Lung (tissue), 12 donors: Measurements from ENCODE around the gene SLC25A26. TPM values are rescaled to one million over a fixed set of nuclear protein-coding genes. Genes with fewer than 3 reads are reported as not detected.

Experiments used
- ATAC-seq: fragments of 200-7000 bp; cut with Tn5 transposase; one replicate; pipeline ENCODE4 v1.9.1; 2020; ENCODE audit warnings: moderate number of reproducible peaks; ENCODE audit not compliant: insufficient read depth, low FRiP score
- DNase-seq, 3 donors: peaks; one replicate each; pipeline ENCODE4 v3.0.0-alpha.2; 2013 to 2017
- H3K27ac ChIP-seq, 2 donors: one replicate each; pipeline ENCODE4 v1.5.1; 2013; ENCODE audit warnings: mild to moderate bottlenecking in 2 of 2, moderate library complexity in 2 of 2, control low read depth in 1 of 2, inconsistent platforms in 1 of 2, low read depth in 1 of 2, low read length in 1 of 2
- H3K27me3 ChIP-seq, 3 donors: one replicate each; pipeline ENCODE4 v1.5.1; 2013; ENCODE audit warnings: low read length in 2 of 3; ENCODE audit not compliant: control insufficient read depth in 3 of 3, insufficient read depth in 3 of 3
- H3K36me3 ChIP-seq, 4 donors: one replicate each; pipeline ENCODE4 v1.5.1; 2013; ENCODE audit warnings: low read length in 4 of 4, mild to moderate bottlenecking in 1 of 4, moderate library complexity in 1 of 4; ENCODE audit not compliant: control insufficient read depth in 4 of 4, insufficient read depth in 4 of 4
- H3K4me1 ChIP-seq, 5 donors: one replicate each; pipeline ENCODE4 v1.5.1; 2013; ENCODE audit warnings: low read length in 5 of 5, mild to moderate bottlenecking in 2 of 5, moderate library complexity in 1 of 5; ENCODE audit not compliant: control insufficient read depth in 5 of 5, insufficient read depth in 5 of 5
- H3K4me3 ChIP-seq: one replicate; pipeline ENCODE4 v1.5.1; 2013; ENCODE audit warnings: mild to moderate bottlenecking, control low read depth, moderate library complexity
- H3K9ac ChIP-seq, 2 donors: one replicate each; pipeline ENCODE4 v1.5.1; 2013; ENCODE audit warnings: low read length in 2 of 2, control low read depth in 1 of 2; ENCODE audit not compliant: insufficient read depth in 1 of 2
- H3K9me3 ChIP-seq, 4 donors: one replicate each; pipeline ENCODE4 v1.5.1; 2013; ENCODE audit warnings: low read length in 3 of 4, mild to moderate bottlenecking in 1 of 4, moderate library complexity in 1 of 4; ENCODE audit not compliant: control insufficient read depth in 4 of 4, insufficient read depth in 3 of 4
- WGBS, 2 donors: extraction: QIAGEN DNeasy Blood & Tissue Kit; methylation state at CpG; one replicate each; pipeline ENCODE4 v1.1.7; 2013; 5-methylcytosine and 5-hydroxymethylcytosine counted together
- polyA plus RNA-seq, 2 donors: library from polyadenylated mRNA; stranded (reverse); fragments of 200-250 nt; gene quantifications; one replicate each; pipeline ENCODE4 v1.2.1, GENCODE V29; 2013
- total RNA-seq, 2 donors: library from RNA; depleted of rRNA in 1 of 2; stranded (reverse); fragments of >200 nt in 1 of 2; gene quantifications; one replicate each; pipeline ENCODE4 v1.2.1, GENCODE V29; 2014 to 2021
- TF ChIP-seq, protein P1 (sequence below): IDR thresholded peaks from 2 replicates; pipeline ENCODE4 v1.5.1; 2012; ENCODE audit warnings: mild to moderate bottlenecking; ENCODE audit errors: control extremely low read depth, extremely low read depth
- donor health status: control.
- donor health status: control.
- donor health status: Bipolar disorder and iron deficiency.
- donor health status: healthy.
- donor health status: DM: yes; HTN: yes; CAD: no.

The SLC25A26 gene
- total and polyA plus RNA-seq, 4 donors, result 10.4 to 18.0 (median 14.9) TPM

DNA sequence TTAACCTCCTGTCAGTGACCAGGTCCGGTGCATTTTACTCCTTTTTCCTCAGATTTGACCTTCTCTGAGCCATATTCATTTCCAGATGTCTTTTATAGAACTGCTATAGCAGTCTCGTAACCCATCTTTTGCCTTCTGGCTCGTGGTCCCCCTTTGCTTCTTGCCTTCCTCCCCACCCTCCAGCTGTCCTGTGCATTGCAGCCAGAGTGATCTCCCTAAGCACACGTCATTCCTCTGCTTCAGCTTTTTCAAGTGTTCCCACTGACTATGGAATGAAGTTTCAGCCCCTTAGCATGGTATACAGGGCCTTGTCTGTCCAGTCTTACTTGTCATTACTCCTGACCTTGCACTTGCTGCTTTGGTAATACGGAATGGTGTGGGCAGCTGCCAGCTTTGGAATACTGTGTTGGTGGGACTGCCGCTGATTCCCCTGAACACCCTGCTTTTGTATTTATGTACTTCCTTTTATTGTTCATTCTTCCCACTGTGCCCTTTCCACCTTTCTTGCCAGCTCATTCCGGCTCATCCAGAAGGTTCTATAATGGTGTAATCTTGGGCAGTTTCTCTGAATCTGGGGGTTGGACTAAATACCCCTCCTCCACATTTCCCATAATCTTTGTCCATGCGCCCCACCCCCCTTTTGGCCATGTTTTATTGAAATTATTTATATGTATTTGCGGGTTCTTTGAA is 38.9 kb downstream of the SLC25A26 start:
- TF ChIP-seq, protein P1, sequence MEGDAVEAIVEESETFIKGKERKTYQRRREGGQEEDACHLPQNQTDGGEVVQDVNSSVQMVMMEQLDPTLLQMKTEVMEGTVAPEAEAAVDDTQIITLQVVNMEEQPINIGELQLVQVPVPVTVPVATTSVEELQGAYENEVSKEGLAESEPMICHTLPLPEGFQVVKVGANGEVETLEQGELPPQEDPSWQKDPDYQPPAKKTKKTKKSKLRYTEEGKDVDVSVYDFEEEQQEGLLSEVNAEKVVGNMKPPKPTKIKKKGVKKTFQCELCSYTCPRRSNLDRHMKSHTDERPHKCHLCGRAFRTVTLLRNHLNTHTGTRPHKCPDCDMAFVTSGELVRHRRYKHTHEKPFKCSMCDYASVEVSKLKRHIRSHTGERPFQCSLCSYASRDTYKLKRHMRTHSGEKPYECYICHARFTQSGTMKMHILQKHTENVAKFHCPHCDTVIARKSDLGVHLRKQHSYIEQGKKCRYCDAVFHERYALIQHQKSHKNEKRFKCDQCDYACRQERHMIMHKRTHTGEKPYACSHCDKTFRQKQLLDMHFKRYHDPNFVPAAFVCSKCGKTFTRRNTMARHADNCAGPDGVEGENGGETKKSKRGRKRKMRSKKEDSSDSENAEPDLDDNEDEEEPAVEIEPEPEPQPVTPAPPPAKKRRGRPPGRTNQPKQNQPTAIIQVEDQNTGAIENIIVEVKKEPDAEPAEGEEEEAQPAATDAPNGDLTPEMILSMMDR, result no peak
- 84 to 85% methylated on average over 9 of the region's 9 CpGs for WGBS, 2 donors
- no peak for ATAC-seq

DNA sequence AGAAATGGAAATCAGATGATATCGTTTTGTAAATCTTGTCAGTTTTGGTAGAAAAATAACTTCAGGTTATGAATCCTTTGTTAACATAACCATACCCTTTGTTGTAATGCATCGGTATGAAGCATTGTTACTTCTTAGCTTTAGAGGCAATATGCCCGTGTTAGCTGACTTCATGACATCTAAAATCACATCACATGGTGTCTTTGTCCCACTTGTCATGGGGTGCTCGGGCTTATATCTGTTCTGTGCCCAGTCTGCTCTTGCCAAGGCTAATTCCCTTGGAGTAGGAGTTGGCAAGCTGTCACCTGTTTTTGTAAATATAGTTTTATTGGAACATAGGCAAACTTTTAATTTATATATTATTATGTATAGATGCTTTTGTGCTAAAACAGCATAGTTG is 39.6 kb downstream of the SLC25A26 start:
- 90 to 94% methylated on average over 4 of the region's 4 CpGs for WGBS, 2 donors
- Histone ChIP-seq H3K9ac (no peak overlapping the region), H3K27ac (no peak overlapping the region), H3K4me3 (no peak overlapping the region), H3K9me3 (no peaks in the 10 kb centered on the region), H3K4me1 (no peaks in the 10 kb centered on the region), H3K27me3 (no peaks in the 10 kb centered on the region), H3K36me3 (peaks cover 0 to 5% (median 1%) of the 10 kb centered on the region in 4 donors)
- DNase-seq (no peak), ATAC-seq (no peak)
- TF ChIP-seq, protein P1, result no peak

More for the DNA sequence above, 38.9 kb downstream of the SLC25A26 start:
- Histone ChIP-seq H3K27me3 (no peaks in the 10 kb centered on the region), H3K4me1 (no peaks in the 10 kb centered on the region), H3K27ac (no peak overlapping the region), H3K9me3 (no peaks in the 10 kb centered on the region), H3K9ac (no peak overlapping the region), H3K4me3 (no peak overlapping the region), H3K36me3 (peaks cover 0 to 5% (median 1%) of the 10 kb centered on the region in 4 donors)
- no peak for DNase-seq

DNA sequence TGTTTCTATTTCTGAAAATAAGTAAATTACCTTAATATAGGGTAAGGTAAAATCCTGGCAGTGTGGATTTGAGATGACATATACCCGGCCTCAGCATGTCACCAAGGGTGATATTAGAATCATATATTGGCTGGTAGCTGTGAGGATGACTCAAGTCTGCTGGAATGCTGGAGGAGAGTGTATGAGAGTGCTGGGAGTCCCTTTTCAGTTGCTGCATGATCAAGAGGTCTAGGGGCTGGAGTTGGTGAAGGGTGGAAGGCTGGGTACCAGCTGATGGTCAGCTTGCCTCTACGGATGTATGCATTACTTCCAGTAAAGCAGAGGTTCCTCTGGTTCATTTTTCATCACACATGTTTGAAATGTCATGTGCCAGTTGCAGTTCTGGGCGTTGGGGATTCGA is 40.6 kb downstream of the SLC25A26 start:
- DNase-seq, result no peak
- no peak overlapping the region for H3K9ac ChIP-seq

More for the DNA sequence above, 40.6 kb downstream of the SLC25A26 start:
- Histone ChIP-seq H3K27ac (no peak overlapping the region), H3K27me3 (no peaks in the 10 kb centered on the region), H3K4me3 (no peak overlapping the region), H3K36me3 (peaks cover 0 to 5% (median 1%) of the 10 kb centered on the region in 4 donors), H3K4me1 (peaks cover 0 to 5% (median 0%) of the 10 kb centered on the region in 5 donors), H3K9me3 (no peaks in the 10 kb centered on the region)
- no peak for ATAC-seq
- WGBS, 2 donors, result 83 to 95% methylated on average over 4 of the region's 4 CpGs
- TF ChIP-seq, protein P1, result no peak
